Fibroblast of mammary gland (primary cell): Measurements from ENCODE around the gene CD44.

ENCODE experiments used
- DNase-seq: peaks from one replicate; pipeline ENCODE4 v3.0.0-alpha.2; 2010; ENCODE audit warnings: low read depth
- H3K4me3 ChIP-seq: 2 replicates; pipeline ENCODE4 v1.5.1; 2011; ENCODE audit warnings: low read depth, mild to moderate bottlenecking, low read length, moderate library complexity; ENCODE audit not compliant: control insufficient read depth
- TF ChIP-seq, protein P1 (sequence below): conservative IDR thresholded peaks from 2 replicates; pipeline ENCODE4 v1.5.1; 2011; ENCODE audit warnings: low read depth, low read length, inconsistent platforms; ENCODE audit not compliant: control insufficient read depth, insufficient read depth

CD44 gene

DNA sequence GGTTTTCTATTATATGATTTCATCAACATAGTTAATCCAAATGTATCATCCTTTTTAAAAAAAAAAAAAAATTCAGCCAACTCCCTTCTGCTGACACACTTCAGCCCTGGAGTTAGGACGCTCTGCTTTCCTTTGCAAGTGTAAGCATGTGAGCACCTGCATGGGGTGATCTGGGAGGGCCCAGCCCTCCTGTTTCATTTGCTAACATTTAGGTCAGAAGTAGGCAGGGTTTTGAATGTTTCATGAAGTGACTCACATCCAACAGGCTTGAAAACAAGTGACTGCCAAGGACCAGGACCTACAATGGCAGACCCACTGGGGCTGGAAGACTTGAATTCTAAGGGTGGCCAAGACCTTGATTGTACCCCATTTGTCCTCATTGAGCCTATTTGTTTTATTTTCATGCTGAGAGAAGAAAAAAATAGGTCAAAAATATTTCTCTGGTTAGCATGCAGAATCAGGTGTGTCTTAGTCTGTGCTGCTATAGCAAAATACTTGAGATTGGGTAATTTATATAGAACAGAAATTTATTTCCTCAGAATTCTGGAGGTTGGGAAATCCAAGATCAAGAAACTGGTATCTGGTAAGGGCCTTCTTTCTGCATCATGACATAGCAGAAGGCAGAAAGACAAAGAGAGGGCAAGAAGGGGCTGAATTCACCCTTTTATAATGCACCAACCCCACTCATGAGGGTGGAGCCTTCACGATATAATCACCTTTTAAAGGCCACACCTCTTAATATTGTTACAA, 137.6 kb downstream of the CD44 start:
- peak; percentile 46 for DNase-seq
- H3K4me3 ChIP-seq: no peak overlapping the region
- TF ChIP-seq, protein P1, sequence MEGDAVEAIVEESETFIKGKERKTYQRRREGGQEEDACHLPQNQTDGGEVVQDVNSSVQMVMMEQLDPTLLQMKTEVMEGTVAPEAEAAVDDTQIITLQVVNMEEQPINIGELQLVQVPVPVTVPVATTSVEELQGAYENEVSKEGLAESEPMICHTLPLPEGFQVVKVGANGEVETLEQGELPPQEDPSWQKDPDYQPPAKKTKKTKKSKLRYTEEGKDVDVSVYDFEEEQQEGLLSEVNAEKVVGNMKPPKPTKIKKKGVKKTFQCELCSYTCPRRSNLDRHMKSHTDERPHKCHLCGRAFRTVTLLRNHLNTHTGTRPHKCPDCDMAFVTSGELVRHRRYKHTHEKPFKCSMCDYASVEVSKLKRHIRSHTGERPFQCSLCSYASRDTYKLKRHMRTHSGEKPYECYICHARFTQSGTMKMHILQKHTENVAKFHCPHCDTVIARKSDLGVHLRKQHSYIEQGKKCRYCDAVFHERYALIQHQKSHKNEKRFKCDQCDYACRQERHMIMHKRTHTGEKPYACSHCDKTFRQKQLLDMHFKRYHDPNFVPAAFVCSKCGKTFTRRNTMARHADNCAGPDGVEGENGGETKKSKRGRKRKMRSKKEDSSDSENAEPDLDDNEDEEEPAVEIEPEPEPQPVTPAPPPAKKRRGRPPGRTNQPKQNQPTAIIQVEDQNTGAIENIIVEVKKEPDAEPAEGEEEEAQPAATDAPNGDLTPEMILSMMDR: no peak

DNA sequence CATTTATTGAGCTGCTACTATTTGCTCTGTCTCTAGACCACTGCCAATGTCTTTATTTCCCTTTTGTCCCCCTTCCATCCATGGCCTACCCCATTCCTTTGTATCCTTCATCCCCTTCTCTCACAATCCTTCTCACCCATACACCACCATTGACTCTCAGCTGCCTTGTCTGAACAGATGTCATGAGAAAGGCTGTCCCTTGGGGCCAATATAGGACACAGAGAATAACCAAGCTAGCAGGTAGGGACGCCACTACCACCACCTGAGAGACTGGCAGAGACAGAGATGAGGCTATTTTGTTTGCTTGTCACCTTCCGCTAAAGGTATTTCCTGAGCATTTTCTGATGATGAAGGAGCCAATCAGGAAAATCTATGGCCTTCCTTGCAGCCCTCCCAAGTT, 138.9 kb downstream of the CD44 start:
- TF ChIP-seq, protein P1: no peak
- H3K4me3 ChIP-seq: no peak overlapping the region
- no peak for DNase-seq

DNA sequence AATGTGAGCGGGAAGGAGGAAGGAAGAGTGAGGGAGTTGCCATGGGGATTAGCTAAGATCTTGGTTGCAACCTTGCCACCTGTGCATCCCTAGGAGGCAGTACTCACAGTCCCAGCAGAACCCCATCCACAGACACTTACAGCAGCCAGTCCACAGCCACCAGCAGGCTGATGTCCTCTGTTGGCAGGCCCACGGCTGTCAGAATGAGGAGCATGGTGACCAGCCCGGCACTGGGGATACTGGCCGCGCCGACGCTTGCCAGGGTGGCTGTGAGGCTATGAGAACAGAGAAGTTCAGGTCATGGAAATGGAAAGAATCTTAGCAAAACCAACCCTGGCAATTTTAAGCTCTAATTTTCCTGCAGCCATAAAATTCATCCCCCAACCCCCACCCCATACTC, 141.8 kb downstream of the CD44 start:
- TF ChIP-seq, protein P1: no peak
- H3K4me3 ChIP-seq: no peak overlapping the region
- DNase-seq: no peak

DNA sequence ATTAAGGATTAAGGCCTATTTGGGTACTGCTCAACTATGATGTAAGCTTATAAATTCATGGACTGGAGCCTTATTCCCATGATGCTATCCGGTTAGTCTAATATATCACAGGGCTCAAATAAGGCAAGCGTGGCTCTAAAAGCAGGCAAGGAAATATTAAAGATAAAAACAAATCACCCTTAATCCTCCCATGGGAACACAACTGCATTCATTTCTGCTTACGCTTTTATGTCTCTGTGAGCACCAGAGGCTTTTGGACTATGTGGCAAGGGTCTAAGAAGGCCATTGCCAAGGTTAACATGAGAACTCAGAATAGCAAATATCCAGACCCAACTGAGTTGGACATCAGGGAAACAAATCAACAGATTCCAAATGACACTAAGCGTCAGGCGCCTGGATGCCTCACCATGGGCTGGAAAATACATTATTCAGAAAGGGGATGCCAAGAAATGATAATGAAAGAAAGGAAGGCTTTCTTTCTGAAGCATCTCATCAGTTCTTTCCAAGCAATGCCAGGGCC, 142.3 kb downstream of the CD44 start:
- TF ChIP-seq, protein P1: no peak
- no peak overlapping the region for H3K4me3 ChIP-seq
- DNase-seq: peak; percentile 65
